SK-N-SH treated with all-trans-retinoic acid at 6 μM for 48 hours (cell line): Measurements from ENCODE around the gene PATE2.

Experiments used
- ATAC-seq: fragments of 200-7000 bp; cut with Tn5 transposase; 3 replicates; pipeline ENCODE4 v1.9.1; 2020; ENCODE audit warnings: mild to moderate bottlenecking, moderate library complexity
- ARNTL ChIP-seq: fragments of 450-650 bp; formaldehyde crosslinking; IDR thresholded peaks from 2 replicates; pipeline ENCODE4 v1.5.0; 2020; ENCODE audit warnings: low read depth, mild to moderate bottlenecking, moderate library complexity, borderline replicate concordance
- BACH2 ChIP-seq: fragments of 250-450 bp; sonication (Bioruptor Pico); IDR thresholded peaks from 2 replicates; pipeline ENCODE4 v1.9.0; 2021; ENCODE audit warnings: mild to moderate bottlenecking, borderline replicate concordance
- CREB5 ChIP-seq: fragments of 250-450 bp; sonication (Bioruptor Pico); IDR thresholded peaks from 2 replicates; pipeline ENCODE4 v1.5.1; 2020; ENCODE audit warnings: low read depth, mild to moderate bottlenecking, moderate library complexity
- CSDC2 ChIP-seq: fragments of 250-450 bp; sonication (Bioruptor Pico); IDR thresholded peaks from 2 replicates; pipeline ENCODE4 v1.5.0; 2020; ENCODE audit warnings: mild to moderate bottlenecking, moderate library complexity
- CSRNP3 ChIP-seq: fragments of 250-450 bp; sonication (Bioruptor Pico); IDR thresholded peaks from 2 replicates; pipeline ENCODE4 v1.5.1; 2021; ENCODE audit warnings: mild to moderate bottlenecking, moderate library complexity
- ESRRG ChIP-seq: fragments of 250-450 bp; sonication (Bioruptor Pico); IDR thresholded peaks from 2 replicates; pipeline ENCODE4 v1.6.1; 2021; ENCODE audit warnings: mild to moderate bottlenecking
- GLIS3 ChIP-seq: fragments of 250-450 bp; sonication (Bioruptor Pico); IDR thresholded peaks from 2 replicates; pipeline ENCODE4 v1.5.0; 2020; ENCODE audit warnings: mild to moderate bottlenecking, moderate library complexity
- ISL1 ChIP-seq: fragments of 250-450 bp; sonication (Bioruptor Pico); IDR thresholded peaks from 2 replicates; pipeline ENCODE4 v2.1.2; 2022; ENCODE audit warnings: mild to moderate bottlenecking, moderate library complexity
- OSR1 ChIP-seq: fragments of 250-450 bp; sonication (Bioruptor Pico); IDR thresholded peaks from 2 replicates; pipeline ENCODE4 v1.8.0; 2022; ENCODE audit warnings: moderate library complexity, mild to moderate bottlenecking, inconsistent platforms
- POU6F1 ChIP-seq: fragments of 250-450 bp; sonication (Bioruptor Pico); IDR thresholded peaks from 2 replicates; pipeline ENCODE4 v1.8.0; 2021; ENCODE audit warnings: low read depth, mild to moderate bottlenecking, moderate library complexity, borderline replicate concordance
- PPARA ChIP-seq: fragments of 250-450 bp; sonication (Bioruptor Pico); IDR thresholded peaks from 2 replicates; pipeline ENCODE4 v1.5.0; 2020; ENCODE audit warnings: mild to moderate bottlenecking, borderline replicate concordance
- RARB ChIP-seq: fragments of 250-450 bp; sonication (Bioruptor Pico); IDR thresholded peaks from 2 replicates; pipeline ENCODE4 v1.8.0; 2021; ENCODE audit warnings: mild to moderate bottlenecking, moderate library complexity
- SNAI2 ChIP-seq: fragments of 250-450 bp; sonication (Bioruptor Pico); IDR thresholded peaks from 2 replicates; pipeline ENCODE4 v1.5.0; 2020; ENCODE audit warnings: mild to moderate bottlenecking, moderate library complexity
- TCF4 ChIP-seq: fragments of 250-450 bp; sonication (Bioruptor Pico); IDR thresholded peaks from 2 replicates; pipeline ENCODE4 v1.8.0; 2021; ENCODE audit warnings: mild to moderate bottlenecking, moderate library complexity, borderline replicate concordance
- TOX ChIP-seq: fragments of 250-450 bp; sonication (Bioruptor Pico); IDR thresholded peaks from 2 replicates; pipeline ENCODE4 v1.8.0; 2021; ENCODE audit warnings: mild to moderate bottlenecking, moderate library complexity, borderline replicate concordance
- TSHZ2 ChIP-seq: fragments of 250-450 bp; sonication (Bioruptor Pico); IDR thresholded peaks from 2 replicates; pipeline ENCODE4 v1.5.0; 2020; ENCODE audit warnings: mild to moderate bottlenecking, moderate library complexity
- ZC3H10 ChIP-seq: fragments of 250-450 bp; sonication (Bioruptor Pico); IDR thresholded peaks from 2 replicates; pipeline ENCODE4 v1.5.1; 2021; ENCODE audit warnings: mild to moderate bottlenecking, moderate library complexity
- ZFP3 ChIP-seq: fragments of 250-450 bp; sonication (Bioruptor Pico); IDR thresholded peaks from 2 replicates; pipeline ENCODE4 v1.5.0; 2020; ENCODE audit warnings: mild to moderate bottlenecking, moderate library complexity
- ZNF565 ChIP-seq: fragments of 450-650 bp; formaldehyde crosslinking; conservative IDR thresholded peaks from 2 replicates; pipeline ENCODE4 v1.5.0; 2020; ENCODE audit warnings: low read depth, mild to moderate bottlenecking, moderate library complexity
- ZNF70 ChIP-seq: fragments of 450-650 bp; formaldehyde crosslinking; IDR thresholded peaks from 2 replicates; pipeline ENCODE4 v1.5.0; 2020; ENCODE audit warnings: mild to moderate bottlenecking, moderate library complexity
- ZNF8 ChIP-seq: fragments of 450-650 bp; formaldehyde crosslinking; IDR thresholded peaks from 2 replicates; pipeline ENCODE4 v1.5.0; 2020; ENCODE audit warnings: mild to moderate bottlenecking, moderate library complexity

The PATE2 gene

GRCh38 chr11:125770583-125770982 is 8.0 kb downstream of the PATE2 start:
- ATAC-seq, result no peak
- TF ChIP-seq CSRNP3 (CRISPR knock-in tag), result no peak
- TF ChIP-seq POU6F1, result no peak
- no peak for TF ChIP-seq ZNF565 (CRISPR knock-in tag)
- TF ChIP-seq TOX, result no peak
- no peak for TF ChIP-seq SNAI2
- TF ChIP-seq PPARA (CRISPR knock-in tag), result no peak
- TF ChIP-seq OSR1, result no peak
- no peak for TF ChIP-seq ISL1 (CRISPR knock-in tag)
- TF ChIP-seq ZNF8 (CRISPR knock-in tag), result no peak
- no peak for TF ChIP-seq CSDC2
- TF ChIP-seq TSHZ2 (CRISPR knock-in tag), result no peak
- TF ChIP-seq ARNTL (CRISPR knock-in tag), result no peak
- TF ChIP-seq ESRRG (CRISPR knock-in tag), result no peak
- no peak for TF ChIP-seq TCF4
- no peak for TF ChIP-seq BACH2 (CRISPR knock-in tag)
- TF ChIP-seq ZNF70, result no peak

GRCh38 chr11:125768336-125769046 is 10.1 kb downstream of the PATE2 start:
- no peak for ATAC-seq
- TF ChIP-seq CREB5, result no peak
- TF ChIP-seq PPARA (CRISPR knock-in tag), result no peak
- no peak for TF ChIP-seq ARNTL (CRISPR knock-in tag)
- TF ChIP-seq CSRNP3 (CRISPR knock-in tag), result no peak
- no peak for TF ChIP-seq SNAI2
- TF ChIP-seq ZNF8 (CRISPR knock-in tag), result no peak

GRCh38 chr11:125766251-125766650 is 12.4 kb downstream of the PATE2 start:
- ATAC-seq, result no peak
- TF ChIP-seq TCF4, result no peak
- TF ChIP-seq ZC3H10, result no peak
- TF ChIP-seq SNAI2, result no peak
- no peak for TF ChIP-seq CSDC2
- TF ChIP-seq ZFP3, result no peak
- TF ChIP-seq ZNF70, result no peak
- TF ChIP-seq CREB5, result no peak
- no peak for TF ChIP-seq TSHZ2 (CRISPR knock-in tag)
- no peak for TF ChIP-seq TOX
- no peak for TF ChIP-seq RARB (CRISPR knock-in tag)
- no peak for TF ChIP-seq ARNTL (CRISPR knock-in tag)
- TF ChIP-seq ZNF565 (CRISPR knock-in tag), result no peak
- no peak for TF ChIP-seq GLIS3
- TF ChIP-seq ESRRG (CRISPR knock-in tag), result no peak
- TF ChIP-seq POU6F1, result no peak
- TF ChIP-seq OSR1, result no peak
